Esophagus squamous epithelium (tissue), 4 donors: Measurements from ENCODE around the gene ANKUB1.

Experiments used
- CTCF ChIP-seq, 6 experiments: fragments of 450-650 bp in 4 of 6; fragments of 200-600 bp in 2 of 6; sonication (generic) in 2 of 6; IDR thresholded peaks; one replicate each; pipeline ENCODE4 v1.5.1; 2016 to 2019; ENCODE audit warnings: antibody characterized with exemption in 6 of 6, mild to moderate bottlenecking in 4 of 6, moderate library complexity in 4 of 6
- POLR2A ChIP-seq, 4 donors: fragments of 450-650 bp; IDR thresholded peaks; one replicate each; pipeline ENCODE4 v1.6.1; 2017; ENCODE audit warnings: antibody characterized with exemption in 4 of 4, mild to moderate bottlenecking in 4 of 4, moderate library complexity in 3 of 4

- TF ChIP-seq CTCF (IDR thresholded peaks at IDR 0.05) (no peak), POLR2A (IDR thresholded peaks at IDR 0.05) (no peak)
These were observed 21.3 kb upstream of the ANKUB1 start for GRCh38 chr3:149813367-149814281.
